ENCODE results near the gene CHRNE. TPM values are rescaled to one million over a fixed set of nuclear protein-coding genes. Genes with fewer than 3 reads are reported as not detected.

Gene CHRNE
- total and polyA plus RNA-seq, 2 of the 4 experiments (the other 2 are of a cell fraction), result under 0.01 to 0.21 TPM

- POLR2A ChIA-PET (ENCODE audit: unreplicated experiment), result no interaction called here
- Histone ChIP-seq H3K23ac (ENCODE audit: low read depth, low read length) (no peak overlapping the region), H3K4me2 (ENCODE audit: low read depth, low read length) (no peak overlapping the region), H3K4ac (ENCODE audit: low read depth, low read length) (no peak overlapping the region), H4K91ac (ENCODE audit: insufficient read depth, low read depth, low read length) (no peak overlapping the region), H2BK120ac (ENCODE audit: low read depth, low read length) (no peak overlapping the region), H3K14ac (replicated peaks; ENCODE audit: low read depth, low read length) (no peak overlapping the region), H4K20me1 (ENCODE audit: insufficient read depth, low read length) (no peaks in the 10 kb centered on the region), H3K18ac (ENCODE audit: low read depth, low read length) (no peak overlapping the region), H3K4me1 (ENCODE audit: control insufficient read depth, insufficient read depth, low read length) (peaks cover 4% of the 10 kb centered on the region), H3K36me3 (ENCODE audit: control insufficient read depth, insufficient read depth, low read length) (peaks cover 12% of the 10 kb centered on the region), H3K9ac (ENCODE audit: low read depth, low read length) (no peak overlapping the region), H4K5ac (ENCODE audit: low read depth, low read length) (no peak overlapping the region), H3K4me3 (ENCODE audit: insufficient read depth, low read depth, low read length) (no peak overlapping the region), H3K9me3 (ENCODE audit: control insufficient read depth, insufficient read depth, low read length) (no peaks in the 10 kb centered on the region), H2BK20ac (ENCODE audit: low read depth, low read length) (no peak overlapping the region), H2AK9ac (replicated peaks; ENCODE audit: low read depth, low read length, poor library complexity) (no peak overlapping the region), H3K27ac (ENCODE audit: insufficient read depth, low read length) (no peak overlapping the region), H2AK5ac (ENCODE audit: low read depth, low read length) (no peak overlapping the region), H2BK15ac (ENCODE audit: low read depth, low read length) (no peak overlapping the region), H3K79me1 (ENCODE audit: low read depth in 1 of 2, low read length in 2 of 2) (peaks cover 0 to 2% of the 10 kb centered on the region in 2 experiments; a peak in 1 of 4 replicates), H2AFZ (replicated peaks; ENCODE audit: low read length, poor library complexity) (no peak overlapping the region), H4K8ac (ENCODE audit: low read depth in 2 of 2, low read length in 2 of 2) (no peak overlapping the region), H3K56ac (ENCODE audit: extremely low read depth, insufficient read depth, low read length) (no peak overlapping the region), H2BK5ac (ENCODE audit: low read depth, low read length, poor library complexity, severe bottlenecking) (no peak overlapping the region), H3K9me1 (ENCODE audit: insufficient read depth, low read length) (peaks cover 9% of the 10 kb centered on the region), H3K27me3 (ENCODE audit: control insufficient read depth, insufficient read depth, low read length) (no peaks in the 10 kb centered on the region)
- intact Hi-C loops (cut with micrococcal nuclease) (no loop called here), dilution Hi-C loops (cut with HindIII; ENCODE audit: low sequenced_read_pairs, unreplicated experiment) (no loop called here), in situ Hi-C loops (cut with MboI; ENCODE audit: low sequenced_read_pairs) (no loop called here)
- CTCF ChIA-PET, result no interaction called here
- 90% methylated on average over 4 of the region's 12 CpGs; no CpG with 5 or more reads in 1 of the 2 experiments for WGBS, 2 experiments (ENCODE audit: extremely low coverage in 2 of 2, insufficient read length in 1 of 2)
- TF ChIP-seq ELK1 (IDR thresholded peaks at IDR 0.05; ENCODE audit: borderline replicate concordance, low read depth, low read length) (no peak), MXI1 (IDR thresholded peaks at IDR 0.05; ENCODE audit: borderline replicate concordance, low read depth, low read length) (no peak), USF2 (IDR thresholded peaks at IDR 0.05; ENCODE audit: low read depth, low read length) (no peak), MAFK (IDR thresholded peaks at IDR 0.05; ENCODE audit: low read depth, low read length) (no peak), NFE2L2 (IDR thresholded peaks at IDR 0.05; ENCODE audit: low read depth, low read length) (no peak), RCOR1 (IDR thresholded peaks at IDR 0.05; ENCODE audit: insufficient replicate concordance, low read length) (no peak), POLR2A (IDR thresholded peaks at IDR 0.05; ENCODE audit: low read depth, low read length) (no peak), CTCF (conservative IDR thresholded peaks at IDR 0.05; ENCODE audit: low read depth, low read length) (no peak), CHD1 (IDR thresholded peaks at IDR 0.05; ENCODE audit: low read depth, low read length) (no peak), CEBPB (IDR thresholded peaks at IDR 0.05; ENCODE audit: low read depth, low read length) (no peak), BHLHE40 (IDR thresholded peaks at IDR 0.05; ENCODE audit: low read depth, low read length) (no peak), SMC3 (IDR thresholded peaks at IDR 0.05; ENCODE audit: low read depth, low read length) (no peak), MAZ (IDR thresholded peaks at IDR 0.05; ENCODE audit: borderline replicate concordance, low read depth, low read length) (no peak), RFX5 (IDR thresholded peaks at IDR 0.05; ENCODE audit: low read depth, low read length) (no peak), RAD21 (IDR thresholded peaks at IDR 0.05; ENCODE audit: low read length) (no peak), FOS (IDR thresholded peaks at IDR 0.05; ENCODE audit: low read depth, low read length) (no peak)
- no peak for DNase-seq
- no TSS peak for BruUV-seq (replicated peaks)
- ATAC-seq (ENCODE audit: low read depth), result no peak
These were observed 29.9 kb upstream of the CHRNE start for GRCh38 chr17:4932756-4933155.
